OCI-LY1 (cell line): ENCODE measurements around the gene FARS2.

Source experiments
- EZH2 ChIP-seq: fragments of 200-600 bp; sonication (generic), shearing (Covaris generic); IDR thresholded peaks from 2 replicates; pipeline ENCODE4 v1.8.0; 2017; ENCODE audit warnings: borderline replicate concordance, mixed run types, mild to moderate bottlenecking, antibody characterized with exemption, low read length, moderate library complexity, mixed read lengths
- TF ChIP-seq, protein P1 (sequence below): fragments of 200-600 bp; sonication (generic), shearing (Covaris generic); IDR thresholded peaks from 2 replicates; pipeline ENCODE4 v1.5.1; 2017; ENCODE audit warnings: mild to moderate bottlenecking, antibody characterized with exemption, low read length, moderate library complexity, mixed read lengths

DNA sequence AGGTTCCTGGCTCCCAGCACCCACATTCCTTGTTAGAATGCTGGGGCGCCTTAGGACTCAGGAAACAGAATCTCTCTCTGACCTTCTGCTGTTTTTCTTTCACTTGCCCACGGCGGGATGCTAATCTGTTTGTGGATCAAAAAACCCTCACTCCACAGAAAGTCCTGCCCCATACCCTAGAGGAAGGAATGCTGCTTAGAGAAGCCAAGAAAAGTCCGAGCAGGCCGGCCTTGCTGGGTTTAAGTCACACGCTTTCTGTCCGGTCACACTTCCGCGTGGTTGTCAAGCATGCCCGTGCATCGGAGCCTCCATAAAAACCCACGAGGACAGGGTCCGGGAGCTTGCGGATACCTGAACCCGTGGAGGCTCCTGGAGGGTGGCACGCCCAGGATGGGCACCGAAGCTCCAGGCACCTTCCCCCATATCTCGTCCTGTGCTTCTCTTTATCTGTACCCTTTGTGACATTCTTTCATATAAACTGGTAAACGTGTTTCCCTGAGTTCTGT lies 522.3 kb downstream of the FARS2 start:
- TF ChIP-seq, protein P1, sequence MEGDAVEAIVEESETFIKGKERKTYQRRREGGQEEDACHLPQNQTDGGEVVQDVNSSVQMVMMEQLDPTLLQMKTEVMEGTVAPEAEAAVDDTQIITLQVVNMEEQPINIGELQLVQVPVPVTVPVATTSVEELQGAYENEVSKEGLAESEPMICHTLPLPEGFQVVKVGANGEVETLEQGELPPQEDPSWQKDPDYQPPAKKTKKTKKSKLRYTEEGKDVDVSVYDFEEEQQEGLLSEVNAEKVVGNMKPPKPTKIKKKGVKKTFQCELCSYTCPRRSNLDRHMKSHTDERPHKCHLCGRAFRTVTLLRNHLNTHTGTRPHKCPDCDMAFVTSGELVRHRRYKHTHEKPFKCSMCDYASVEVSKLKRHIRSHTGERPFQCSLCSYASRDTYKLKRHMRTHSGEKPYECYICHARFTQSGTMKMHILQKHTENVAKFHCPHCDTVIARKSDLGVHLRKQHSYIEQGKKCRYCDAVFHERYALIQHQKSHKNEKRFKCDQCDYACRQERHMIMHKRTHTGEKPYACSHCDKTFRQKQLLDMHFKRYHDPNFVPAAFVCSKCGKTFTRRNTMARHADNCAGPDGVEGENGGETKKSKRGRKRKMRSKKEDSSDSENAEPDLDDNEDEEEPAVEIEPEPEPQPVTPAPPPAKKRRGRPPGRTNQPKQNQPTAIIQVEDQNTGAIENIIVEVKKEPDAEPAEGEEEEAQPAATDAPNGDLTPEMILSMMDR, result no peak
- no peak for TF ChIP-seq EZH2
